Colonic mucosa (tissue), 4 donors: ENCODE data around the gene PRDM10. TPM values are rescaled to one million over a fixed set of nuclear protein-coding genes. Genes with fewer than 3 reads are reported as not detected.

Source experiments
- DNase-seq: peaks from one replicate; pipeline ENCODE4 v3.0.0-alpha.2; 2020
- H3K27ac ChIP-seq: fragments of 200-600 bp; one replicate; pipeline ENCODE4 v1.8.0; 2021
- H3K27me3 ChIP-seq: fragments of 200-600 bp; one replicate; pipeline ENCODE4 v1.8.0; 2021
- H3K36me3 ChIP-seq: fragments of 200-600 bp; one replicate; pipeline ENCODE4 v1.8.0; 2021
- H3K4me1 ChIP-seq: fragments of 200-600 bp; one replicate; pipeline ENCODE4 v1.8.0; 2021; ENCODE audit warnings: mild to moderate bottlenecking
- H3K4me3 ChIP-seq: fragments of 200-600 bp; one replicate; pipeline ENCODE4 v1.8.0; 2021
- H3K9ac ChIP-seq, 2 donors: one replicate each; pipeline ENCODE4 v1.7.0; 2013; ENCODE audit warnings: control low read depth in 2 of 2, low read depth in 2 of 2, low read length in 2 of 2
- H3K9me3 ChIP-seq: fragments of 200-600 bp; one replicate; pipeline ENCODE4 v1.8.0; 2021
- CTCF ChIP-seq: fragments of 200-600 bp; IDR thresholded peaks from one replicate; pipeline ENCODE4 v1.8.0; 2022; ENCODE audit warnings: antibody characterized with exemption, mild to moderate bottlenecking
- intact Hi-C: fragments of 100-400 bp; cut with DNase I; formaldehyde crosslinking; loops from one replicate; pipeline ENCODE4 v1.14.1; 2022
- total RNA-seq, 2 donors: library from RNA; stranded (reverse); fragmentation: NEBNext Ultra II Directional in 1 of 2; extraction: Animal tissue kit (Norgen Biotek cat#: 25700) in 1 of 2; gene quantifications; one replicate each; pipeline ENCODE4 v1.2.1, GENCODE V29; 2021
- donor health status: healthy.
- donor health status: DM: no; HTN: no; CAD: no.
- donor health status: DM: no; HTN: no; CAD: no.

PRDM10 gene
- total RNA-seq, 2 donors from 2014 or later: 11.0 to 18.3 TPM

DNA sequence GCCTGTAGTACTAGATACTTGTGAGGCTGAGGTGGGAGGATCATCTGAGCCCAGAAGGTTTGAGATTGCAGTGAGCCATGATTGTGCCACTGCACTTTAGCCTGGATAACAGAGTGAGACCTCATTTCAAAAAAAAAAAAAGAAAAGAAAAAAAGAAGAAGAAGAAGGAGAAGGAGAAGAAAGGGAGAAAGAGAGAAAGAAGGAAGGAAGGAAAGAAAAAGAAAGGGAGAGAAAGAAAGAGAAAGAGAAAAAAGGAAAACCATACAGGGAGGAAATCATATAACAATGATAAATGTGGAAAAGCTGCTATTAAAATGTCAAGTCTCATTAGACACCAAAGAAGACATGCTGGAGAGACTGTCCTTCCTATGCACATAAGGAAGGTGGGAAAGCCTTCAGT is 5.7 kb upstream of the PRDM10 start:
- Histone ChIP-seq H3K36me3 (no peaks in the 10 kb centered on the region), H3K27ac (no peak overlapping the region), H3K9me3 (no peaks in the 10 kb centered on the region), H3K27me3 (no peaks in the 10 kb centered on the region), H3K9ac (no peak overlapping the region), H3K4me3 (no peak overlapping the region), H3K4me1 (no peaks in the 10 kb centered on the region)
- TF ChIP-seq CTCF: no peak
- no peak for DNase-seq
- intact Hi-C loops: no loop called here

DNA sequence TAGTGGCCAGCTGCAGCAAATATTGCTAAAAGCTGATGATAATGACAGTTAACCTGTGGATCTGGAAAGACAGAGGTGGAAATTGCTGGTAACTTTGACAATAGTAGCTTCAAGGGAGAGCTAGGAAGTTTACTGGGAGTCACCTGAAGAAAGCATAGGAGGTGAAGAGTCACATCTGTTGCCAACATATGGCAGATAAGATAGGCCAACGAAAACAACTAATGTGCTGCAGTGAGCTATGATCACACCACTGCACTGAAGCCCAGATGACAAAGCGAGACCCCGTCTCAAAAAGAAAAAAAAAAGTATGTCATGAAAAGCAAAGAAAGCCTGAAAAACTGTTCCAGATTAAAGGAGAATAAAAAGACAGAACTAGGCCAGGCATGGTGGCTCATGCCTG is 4.3 kb upstream of the PRDM10 start:
- no peaks in the 10 kb centered on the region for H3K4me1 ChIP-seq
- no peak overlapping the region for H3K4me3 ChIP-seq
- intact Hi-C loops: no loop called here
- H3K9ac ChIP-seq: no peak overlapping the region
- no peaks in the 10 kb centered on the region for H3K9me3 ChIP-seq
- H3K36me3 ChIP-seq: no peaks in the 10 kb centered on the region
- H3K27ac ChIP-seq: no peak overlapping the region
- DNase-seq: no peak
- TF ChIP-seq CTCF: no peak
- no peaks in the 10 kb centered on the region for H3K27me3 ChIP-seq

DNA sequence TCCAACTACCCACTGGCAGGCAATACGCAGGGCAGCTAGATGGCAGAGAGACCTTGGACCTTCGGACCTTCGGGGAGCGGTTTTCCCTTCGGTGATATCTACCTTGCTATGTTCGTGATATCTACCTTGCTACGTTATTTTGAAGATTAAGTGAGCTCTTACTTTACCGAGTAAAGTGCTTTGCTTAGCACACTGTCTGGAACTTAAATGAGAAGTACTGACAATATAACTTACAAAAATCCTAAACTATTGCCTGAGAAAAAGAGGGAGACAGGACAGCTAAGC is 1.0 kb upstream of the PRDM10 start:
- intact Hi-C loops: loop anchor here (2.0 kb wide), 1 partner anchor 65 kb away; the partner anchor contains the start of gene APLP2
- Histone ChIP-seq H3K4me1 (peaks cover 1% of the 10 kb centered on the region), H3K27ac (peak overlapping the region; percentile 99), H3K9ac (peak overlapping the region; percentile 74 to 95), H3K9me3 (no peaks in the 10 kb centered on the region), H3K36me3 (no peaks in the 10 kb centered on the region), H3K27me3 (no peaks in the 10 kb centered on the region), H3K4me3 (peak overlapping the region; percentile 66)
- TF ChIP-seq CTCF: no peak
- DNase-seq: peak; percentile 86

DNA sequence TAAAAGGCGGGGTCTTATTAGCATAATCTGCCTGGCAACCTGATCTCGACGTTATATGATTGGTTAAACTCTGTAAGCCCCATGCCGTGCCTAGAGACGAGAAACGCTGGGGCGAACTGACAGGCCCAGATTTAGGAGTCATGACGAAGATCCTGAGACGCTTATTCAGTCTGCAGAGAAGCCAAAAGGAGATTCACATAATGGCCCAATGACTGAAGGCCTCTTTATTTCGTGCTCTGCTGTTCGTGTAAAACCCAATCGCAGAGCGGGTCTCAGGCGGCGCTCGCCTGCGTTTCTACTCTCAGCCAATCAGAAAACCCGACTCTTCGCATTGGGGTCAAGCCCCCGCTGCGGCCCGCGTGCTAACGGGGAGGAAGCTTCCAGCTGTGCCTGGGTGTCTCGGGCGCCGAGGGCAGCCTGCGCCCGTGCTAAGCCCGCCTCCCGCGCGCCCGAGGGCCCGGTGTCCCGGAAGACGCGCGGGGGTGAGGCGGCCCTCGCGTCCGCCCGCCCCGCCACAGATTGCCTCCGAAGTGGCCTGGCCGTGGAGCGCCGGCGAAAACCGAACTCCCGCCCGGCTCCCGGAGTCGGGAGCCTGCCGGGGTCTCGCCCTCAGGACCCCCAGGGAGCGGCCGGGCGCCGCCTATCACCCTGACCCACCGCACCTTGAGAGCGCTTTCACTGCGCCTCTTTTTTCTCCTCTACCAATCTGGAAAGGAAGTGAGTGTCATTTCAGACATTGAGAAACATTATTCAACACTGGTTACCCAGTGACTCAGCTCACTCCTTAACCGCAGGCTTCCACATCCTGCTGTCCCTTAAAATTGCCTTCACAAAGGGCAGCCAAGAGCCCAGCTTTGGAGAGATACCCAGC is 446 bp upstream of the PRDM10 start:
- peak overlapping the region; percentile 99 for H3K27ac ChIP-seq
- H3K27me3 ChIP-seq: no peaks in the 10 kb centered on the region
- no peaks in the 10 kb centered on the region for H3K9me3 ChIP-seq
- no peak for TF ChIP-seq CTCF
- peaks cover 7% of the 10 kb centered on the region for H3K4me1 ChIP-seq
- DNase-seq: peak; percentile 96
- H3K9ac ChIP-seq: peak overlapping the region; percentile 95 to 98
- H3K4me3 ChIP-seq: peak overlapping the region; percentile 66
- intact Hi-C loops: loop anchor here (2.0 kb wide), 1 partner anchor 66 kb away; the partner anchor contains the start of gene APLP2
- no peaks in the 10 kb centered on the region for H3K36me3 ChIP-seq

DNA sequence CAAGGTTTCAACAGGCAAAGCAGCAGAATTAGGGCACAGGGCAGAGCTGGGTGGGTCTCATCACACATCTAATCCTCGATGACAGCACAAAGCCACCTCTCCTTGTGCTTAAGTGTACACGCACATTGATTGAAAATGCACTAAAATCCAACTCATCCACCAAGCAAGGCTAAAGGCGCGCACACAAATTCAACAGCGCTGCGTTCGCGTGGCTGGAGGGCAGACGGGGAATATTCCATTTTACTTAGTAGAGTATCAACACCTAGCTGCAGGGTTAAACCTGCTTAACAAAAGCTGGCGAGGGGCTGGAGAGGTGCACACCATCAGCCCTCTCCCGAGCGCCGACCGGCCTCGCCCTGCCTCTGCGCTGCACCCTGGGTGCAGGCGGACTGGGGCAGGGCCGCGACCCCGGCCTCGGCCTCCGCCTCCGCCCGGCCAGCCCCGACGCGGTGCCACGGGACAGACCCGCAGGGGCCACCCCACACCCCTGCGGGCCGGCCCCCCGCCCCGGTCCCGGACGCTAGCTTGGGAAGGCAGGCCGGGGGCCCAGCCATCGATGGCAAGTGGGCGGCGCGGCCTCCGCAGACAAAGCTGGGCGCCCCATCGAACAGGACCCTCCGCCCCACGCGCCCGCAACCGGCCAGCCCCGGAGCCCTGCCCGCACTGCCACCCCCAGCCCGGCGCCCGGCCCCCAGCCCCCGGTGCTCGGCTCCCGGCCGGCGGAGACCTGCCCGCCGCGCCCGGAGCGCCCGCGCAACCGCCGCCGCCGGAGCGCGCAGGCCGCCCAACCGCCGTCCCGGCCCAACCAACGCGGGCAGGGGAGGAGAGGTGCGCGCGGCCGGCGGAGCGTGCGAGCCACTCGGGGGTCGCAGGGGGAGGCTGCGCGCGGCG is 929 bp downstream of the PRDM10 start:
- H3K4me1 ChIP-seq: peaks cover 7% of the 10 kb centered on the region
- no peaks in the 10 kb centered on the region for H3K9me3 ChIP-seq
- intact Hi-C loops: loop anchor here (2.0 kb wide), 1 partner anchor 67 kb away; the partner anchor contains the start of gene APLP2
- peak overlapping the region; percentile 99 for H3K27ac ChIP-seq
- peak overlapping the region; percentile 66 for H3K4me3 ChIP-seq
- peak; percentile 53 for DNase-seq
- H3K9ac ChIP-seq: peak overlapping the region; percentile 98
- no peaks in the 10 kb centered on the region for H3K36me3 ChIP-seq
- H3K27me3 ChIP-seq: no peaks in the 10 kb centered on the region
- TF ChIP-seq CTCF: no peak
